ENCODE results near the gene MYLK.

DNA sequence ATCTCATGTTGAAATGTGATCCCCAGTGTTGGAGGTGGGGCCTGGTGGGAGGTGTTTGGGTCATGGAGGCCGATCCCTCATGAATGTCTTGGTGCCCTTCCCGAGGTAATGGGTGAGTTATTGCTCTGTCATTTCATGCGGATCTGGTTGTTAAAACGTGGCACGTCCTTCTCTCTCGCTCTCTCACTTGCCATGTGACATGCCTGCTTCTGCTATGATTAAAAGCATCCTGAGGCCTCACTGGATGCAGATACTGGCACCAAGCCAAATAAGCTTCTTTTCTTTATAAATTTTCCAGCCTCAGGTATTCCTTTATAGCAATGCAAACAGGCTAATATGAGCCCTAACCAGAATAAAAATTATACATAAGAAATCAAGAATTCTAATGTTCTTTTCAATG, 267.5 kb downstream of the MYLK start:
- no peak for TF ChIP-seq POLR2AphosphoS5 (IDR thresholded peaks at IDR 0.05)
- TF ChIP-seq POLR2A (IDR thresholded peaks at IDR 0.05) = no peak
- TF ChIP-seq CTCF (IDR thresholded peaks at IDR 0.05) = no peak
- TF ChIP-seq EP300 (IDR thresholded peaks at IDR 0.05) = no peak

Measured in suprapubic skin (tissue), 4 donors.